Epidermal melanocyte (primary cell): ENCODE results near the gene YTHDC1.

Experiments
- DNase-seq: peaks from one replicate; pipeline ENCODE4 v3.0.0; 2011; ENCODE audit warnings: low spot score; ENCODE audit not compliant: insufficient read length

The YTHDC1 gene

GRCh38 chr4:68359508-68359907, 9.6 kb upstream of the YTHDC1 start:
- no peak for DNase-seq

- DNase-seq, result no peak
These were observed 9.1 kb upstream of the YTHDC1 start for GRCh38 chr4:68358988-68359387.

GRCh38 chr4:68352791-68353190, 2.9 kb upstream of the YTHDC1 start:
- DNase-seq, result no peak

GRCh38 chr4:68349279-68349648, 626 bp downstream of the YTHDC1 start:
- no peak for DNase-seq

- DNase-seq, result no peak
These were observed 1.3 kb downstream of the YTHDC1 start for GRCh38 chr4:68348577-68348976.

- no peak for DNase-seq
These were observed 2.0 kb downstream of the YTHDC1 start for GRCh38 chr4:68347845-68348244.

- no peak for DNase-seq
These were observed 3.4 kb downstream of the YTHDC1 start for GRCh38 chr4:68346461-68346860.

GRCh38 chr4:68344785-68345184, 5.1 kb downstream of the YTHDC1 start:
- no peak for DNase-seq

GRCh38 chr4:68344049-68344448, 5.8 kb downstream of the YTHDC1 start:
- DNase-seq, result no peak

GRCh38 chr4:68342134-68342533, 7.8 kb downstream of the YTHDC1 start:
- DNase-seq, result no peak

GRCh38 chr4:68338625-68339024, 11.3 kb downstream of the YTHDC1 start:
- no peak for DNase-seq

- no peak for DNase-seq
These were observed 12.4 kb downstream of the YTHDC1 start for GRCh38 chr4:68337522-68337921.

GRCh38 chr4:68337004-68337403, 12.9 kb downstream of the YTHDC1 start:
- no peak for DNase-seq

- no peak for DNase-seq
These were observed 13.4 kb downstream of the YTHDC1 start for GRCh38 chr4:68336530-68336929.

- no peak for DNase-seq
These were observed 23.7 kb downstream of the YTHDC1 start for GRCh38 chr4:68326141-68326540.

- no peak for DNase-seq
These were observed 25.2 kb downstream of the YTHDC1 start for GRCh38 chr4:68324519-68325262.

GRCh38 chr4:68319040-68319439, 30.9 kb downstream of the YTHDC1 start:
- no peak for DNase-seq

- DNase-seq, result no peak
These were observed 33.5 kb downstream of the YTHDC1 start for GRCh38 chr4:68316193-68316969.

- no peak for DNase-seq
These were observed 39.1 kb downstream of the YTHDC1 start for GRCh38 chr4:68310651-68311247.

GRCh38 chr4:68304731-68305130, 45.2 kb downstream of the YTHDC1 start:
- DNase-seq, result no peak

- no peak for DNase-seq
These were observed 50.1 kb downstream of the YTHDC1 start for GRCh38 chr4:68299492-68300457.
